Mammary epithelial cell (primary cell): ENCODE results near the gene HPD.

Experiments used
- CTCF ChIP-seq, 2 donors: IDR thresholded peaks in 1 of 2; conservative IDR thresholded peaks in 1 of 2; 2 replicates each; pipeline ENCODE4 v1.5.1; 2011 to 2012; ENCODE audit warnings: inconsistent platforms in 2 of 2, low read length in 2 of 2, mild to moderate bottlenecking in 2 of 2, control low read depth in 1 of 2, low read depth in 1 of 2; ENCODE audit not compliant: insufficient read depth in 1 of 2; ENCODE audit errors: extremely low read depth in 1 of 2
- EZH2 ChIP-seq: IDR thresholded peaks from 2 replicates; pipeline ENCODE4 v1.6.1; 2012; ENCODE audit warnings: low read length, inconsistent platforms, borderline replicate concordance

GRCh38 chr12:121828306-121828705 lies 30.4 kb downstream of the HPD start:
- TF ChIP-seq CTCF (conservative IDR thresholded peaks at IDR 0.05 in 1 of 2, IDR thresholded peaks at IDR 0.05 in 1 of 2; ENCODE audit: extremely low read depth in 1 of 2, insufficient read depth in 1 of 2, low read depth in 1 of 2, low read length in 2 of 2) (no peak), EZH2 (no peak)
